ENCODE results near the gene SND1.

- TF ChIP-seq GLIS3 (CRISPR knock-in tag; IDR thresholded peaks at IDR 0.05) (no peak), BACH2 (CRISPR knock-in tag; IDR thresholded peaks at IDR 0.05; ENCODE audit: borderline replicate concordance) (no peak), PATZ1 (CRISPR knock-in tag; IDR thresholded peaks at IDR 0.05; ENCODE audit: borderline replicate concordance) (no peak), ZC3H10 (CRISPR knock-in tag; IDR thresholded peaks at IDR 0.05) (no peak), TOX (CRISPR knock-in tag; IDR thresholded peaks at IDR 0.05; ENCODE audit: borderline replicate concordance) (no peak), CSRNP3 (CRISPR knock-in tag; IDR thresholded peaks at IDR 0.05) (no peak), ZFP30 (CRISPR knock-in tag; IDR thresholded peaks at IDR 0.05) (no peak), POU6F1 (CRISPR knock-in tag; IDR thresholded peaks at IDR 0.05; ENCODE audit: borderline replicate concordance, low read depth) (no peak), RARB (CRISPR knock-in tag; IDR thresholded peaks at IDR 0.05) (no peak), ZNF8 (CRISPR knock-in tag; IDR thresholded peaks at IDR 0.05) (no peak), ZNF70 (CRISPR knock-in tag; IDR thresholded peaks at IDR 0.05) (no peak), SNAI2 (CRISPR knock-in tag; IDR thresholded peaks at IDR 0.05) (no peak), ZFP3 (CRISPR knock-in tag; IDR thresholded peaks at IDR 0.05) (no peak), CREB5 (CRISPR knock-in tag; IDR thresholded peaks at IDR 0.05; ENCODE audit: low read depth) (no peak)
Measured at GRCh38 chr7:128004623-128005022, 352.6 kb downstream of the SND1 start.
